ENCODE results near the gene STPG4. TPM values are rescaled to one million over a fixed set of nuclear protein-coding genes. Genes with fewer than 3 reads are reported as not detected.
"Not testable (repeated sequence)": the region's sequence is repeated elsewhere in the genome, so short reads cannot be mapped to it uniquely, and the experiment has no call there.

The STPG4 gene
- total RNA-seq, 1 experiment from 2014 or later, result 0.17 TPM

DNA sequence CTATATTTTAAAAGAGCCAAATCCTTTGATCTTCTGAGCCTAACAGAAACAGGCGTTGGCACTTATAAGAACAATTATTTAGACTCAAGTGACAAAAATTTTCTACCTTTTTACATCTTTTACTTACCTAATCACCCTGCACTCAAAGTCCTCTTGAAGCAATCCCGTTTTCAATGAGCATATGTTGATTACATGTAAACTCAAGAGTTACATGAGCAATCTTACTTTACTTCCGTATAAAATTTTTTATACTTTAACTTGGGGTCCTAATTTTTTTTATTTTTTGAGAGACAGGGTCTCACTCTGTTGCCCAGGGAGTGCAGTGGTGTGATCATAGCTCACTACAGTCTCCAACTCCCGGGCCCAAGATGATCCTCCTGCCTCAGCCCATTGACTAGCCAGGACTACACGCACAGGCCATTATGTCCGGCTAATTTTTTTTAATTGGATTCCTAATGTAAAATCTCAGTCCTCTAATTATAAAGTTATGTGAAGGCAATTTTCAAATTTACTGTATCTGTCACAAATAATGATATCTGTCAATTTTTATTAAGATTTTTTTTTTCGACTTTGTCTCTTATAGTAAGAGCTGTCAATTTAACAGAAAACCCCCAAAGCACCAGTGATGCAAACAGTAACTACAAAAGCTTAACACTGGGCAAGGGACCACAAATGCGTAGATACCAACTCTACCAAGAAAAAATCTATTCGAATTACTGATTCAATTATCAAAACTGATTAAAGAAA, 19.1 kb upstream of the STPG4 start:
- no peak for DNase-seq (ENCODE audit: low read depth)

DNA sequence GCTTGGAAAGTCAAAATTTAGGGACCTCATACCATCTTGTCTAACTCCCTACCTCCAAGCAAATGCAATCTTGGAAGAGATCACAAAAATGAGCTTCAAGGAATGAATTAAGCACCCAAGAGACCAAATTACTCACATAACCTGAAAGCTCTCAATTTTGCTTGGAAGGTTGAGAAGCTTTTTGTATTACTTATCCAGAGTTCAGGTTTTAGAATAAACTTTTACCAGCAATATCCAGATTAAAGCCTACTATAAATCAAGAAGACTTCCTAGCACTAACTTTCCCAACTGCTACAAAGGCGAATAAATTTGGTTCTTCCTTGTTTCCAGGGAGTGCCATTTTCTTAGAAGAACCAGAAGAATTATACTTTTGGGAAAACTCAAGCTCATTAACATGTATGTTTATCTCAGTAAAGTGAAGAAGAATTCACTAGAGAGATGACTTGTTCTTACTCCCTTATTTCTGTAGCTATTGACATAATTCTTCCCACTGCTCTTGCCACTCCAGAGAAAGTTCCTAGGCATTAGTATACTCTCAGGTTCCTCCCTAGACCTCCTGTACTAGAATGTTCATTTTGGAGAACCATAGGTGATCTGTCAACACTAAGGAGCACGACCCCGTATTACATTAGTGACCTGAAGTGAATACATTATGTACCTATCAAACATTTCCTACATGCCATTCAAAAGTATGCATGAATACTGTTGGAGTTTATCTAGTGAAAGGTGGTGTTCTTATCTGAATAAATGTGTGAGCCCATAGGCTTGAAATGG, 18.0 kb upstream of the STPG4 start:
- DNase-seq (ENCODE audit: low read depth), result no peak

DNA sequence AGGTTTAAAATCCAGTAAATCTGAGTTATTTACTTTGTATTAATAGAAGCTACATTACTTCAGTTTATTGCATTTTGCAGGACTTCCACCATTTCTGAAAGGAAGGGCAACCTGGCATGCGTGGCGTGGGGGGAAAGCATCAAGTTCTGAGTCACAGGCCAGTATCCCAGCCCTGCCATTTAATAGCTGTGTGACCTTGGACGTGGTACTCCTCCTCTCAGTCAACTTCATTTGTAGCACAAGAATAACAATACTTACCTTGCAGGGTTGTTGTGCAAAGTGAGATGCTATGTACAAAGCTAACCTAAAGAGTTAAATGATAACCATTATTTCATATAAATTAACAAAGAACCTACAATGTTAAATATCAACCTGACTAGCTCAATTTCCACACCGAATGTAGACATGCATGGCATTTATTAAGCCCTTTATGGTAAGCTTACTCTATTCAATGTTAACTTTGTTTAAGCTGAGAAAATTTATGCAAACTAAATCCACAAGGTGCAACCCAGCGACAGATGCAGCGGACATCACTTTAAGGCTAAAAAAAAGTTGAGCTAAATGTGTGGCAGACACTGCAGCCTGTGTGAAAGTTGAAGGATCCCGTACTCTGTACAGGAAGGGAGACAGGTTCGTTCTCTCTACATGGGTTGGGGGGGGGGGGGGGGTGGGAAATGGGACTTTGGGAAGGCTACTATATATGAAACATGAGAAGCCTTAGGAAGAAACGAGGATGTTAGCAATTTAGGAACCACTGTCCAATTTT, 17.2 kb upstream of the STPG4 start:
- peak; percentile 65 for DNase-seq (ENCODE audit: low read depth)

DNA sequence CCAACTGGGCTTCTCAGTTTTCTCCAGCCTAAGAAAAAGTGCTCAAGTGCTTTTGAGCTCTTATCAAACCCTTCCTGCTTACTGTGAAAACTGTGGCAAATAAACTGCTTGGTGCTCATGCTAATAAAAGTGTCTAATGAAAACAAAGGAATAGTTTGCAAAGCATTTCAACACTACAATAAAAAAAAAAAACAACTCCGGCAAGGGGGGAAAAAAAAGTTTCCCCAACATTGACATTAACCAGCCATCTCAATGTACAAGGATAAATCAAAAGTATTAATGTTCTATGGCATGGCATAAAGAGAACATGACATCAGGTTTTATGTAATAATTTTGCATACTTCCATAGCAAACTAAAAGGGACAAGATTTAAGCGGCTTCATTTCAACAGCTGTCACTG, 14.7 kb upstream of the STPG4 start:
- no peak for DNase-seq (ENCODE audit: low read depth)

DNA sequence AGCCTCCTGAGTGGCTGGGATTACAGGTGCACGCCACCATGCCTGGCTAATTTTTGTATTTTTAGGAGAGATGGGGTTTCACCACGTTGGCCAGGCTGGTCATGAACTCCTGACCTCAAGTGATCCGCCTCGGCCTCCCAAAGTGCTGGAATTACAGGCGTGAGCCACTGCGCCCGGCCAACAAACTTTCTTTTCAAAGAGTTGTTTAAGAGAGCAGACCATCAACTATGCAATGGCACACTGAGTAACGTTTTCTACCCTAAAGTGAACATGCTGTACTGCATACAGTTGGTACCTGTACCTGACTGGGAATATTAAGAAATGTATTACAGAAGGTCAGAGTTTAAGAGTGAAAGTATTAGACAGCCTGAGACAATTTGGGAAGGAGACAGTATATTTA, 13.8 kb upstream of the STPG4 start:
- not testable (repeated sequence) for DNase-seq (ENCODE audit: low read depth)

DNA sequence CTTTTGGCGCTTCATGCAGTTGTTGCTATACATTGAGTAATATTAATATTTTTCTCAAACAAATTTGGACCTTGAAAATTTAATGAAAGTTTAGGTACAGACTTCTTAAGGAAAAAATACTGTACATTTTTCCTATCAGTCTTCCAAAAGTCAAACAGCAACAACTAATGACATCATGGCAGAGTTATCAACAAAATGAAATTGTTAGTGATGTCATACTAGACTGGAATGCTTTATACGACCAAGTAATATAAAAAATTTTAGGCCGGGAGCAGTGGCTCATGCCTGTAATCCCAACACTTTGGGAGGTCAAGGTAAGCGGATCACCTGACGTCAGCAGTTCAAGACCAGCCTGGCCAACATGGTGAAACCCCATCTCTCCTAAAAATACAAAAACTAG, 12.0 kb upstream of the STPG4 start:
- no peak for DNase-seq (ENCODE audit: low read depth)

DNA sequence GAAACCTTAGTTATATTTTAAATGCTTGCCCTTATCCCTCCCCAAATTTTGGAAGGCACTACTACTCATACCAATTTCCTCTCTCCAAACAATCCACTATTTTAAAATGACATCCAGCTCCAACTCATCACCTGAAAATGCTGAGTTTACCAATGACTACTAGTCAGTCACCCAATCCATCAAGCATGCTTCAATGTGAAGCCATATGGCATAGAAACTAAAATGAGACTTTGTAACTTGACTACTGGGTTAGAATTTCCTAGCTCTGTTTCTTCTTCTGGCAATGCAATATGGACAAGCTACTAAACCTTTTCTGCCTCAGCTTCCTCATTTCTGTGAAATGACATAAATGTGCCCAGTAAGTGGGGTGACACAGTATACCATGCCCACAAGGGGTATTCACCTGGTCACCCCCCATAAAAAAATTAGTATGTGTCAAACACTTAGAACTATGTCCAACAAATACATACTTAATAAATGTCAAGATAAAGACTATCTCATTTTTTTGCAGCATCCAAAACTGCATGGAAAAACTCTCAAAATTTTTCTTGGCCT, 10.0 kb upstream of the STPG4 start:
- DNase-seq (ENCODE audit: low read depth), result peak; percentile 46

DNA sequence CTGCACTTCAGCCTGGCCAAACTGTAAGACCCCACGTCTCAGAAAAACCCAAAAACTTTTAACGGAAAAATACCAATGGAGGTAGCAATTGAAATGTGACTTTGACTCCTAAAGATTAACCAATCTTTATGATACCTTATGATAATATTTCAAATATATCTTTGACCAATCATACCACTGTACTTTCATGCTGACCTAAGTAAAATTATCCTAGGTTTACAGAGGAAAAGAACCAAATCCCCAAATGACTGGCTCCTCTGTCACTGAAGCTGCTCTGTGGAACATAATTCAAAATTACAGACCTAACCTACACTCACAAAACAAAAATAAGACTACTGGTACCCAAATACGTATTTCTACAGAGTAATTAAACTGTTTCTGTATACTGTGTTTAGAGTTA, 7.7 kb upstream of the STPG4 start:
- DNase-seq (ENCODE audit: low read depth), result no peak

DNA sequence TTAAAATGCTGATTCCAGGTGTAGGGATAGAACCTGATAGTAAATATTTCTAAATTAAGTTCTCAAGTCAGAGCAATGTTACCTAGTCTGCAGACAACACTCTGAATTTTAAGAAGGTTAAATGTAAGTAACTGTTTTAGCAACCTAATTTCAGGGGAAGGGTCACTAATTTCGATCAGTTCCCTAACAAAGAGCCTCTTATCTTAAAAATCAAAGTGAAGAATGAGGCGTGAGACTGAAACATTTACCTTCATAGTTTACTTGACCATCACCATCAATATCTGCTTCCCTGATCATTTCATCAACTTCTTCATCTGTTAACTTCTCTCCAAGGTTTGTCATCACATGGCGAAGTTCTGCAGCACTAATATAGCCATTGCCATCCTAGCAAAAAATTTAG, 6.4 kb upstream of the STPG4 start:
- no peak for DNase-seq (ENCODE audit: low read depth)

DNA sequence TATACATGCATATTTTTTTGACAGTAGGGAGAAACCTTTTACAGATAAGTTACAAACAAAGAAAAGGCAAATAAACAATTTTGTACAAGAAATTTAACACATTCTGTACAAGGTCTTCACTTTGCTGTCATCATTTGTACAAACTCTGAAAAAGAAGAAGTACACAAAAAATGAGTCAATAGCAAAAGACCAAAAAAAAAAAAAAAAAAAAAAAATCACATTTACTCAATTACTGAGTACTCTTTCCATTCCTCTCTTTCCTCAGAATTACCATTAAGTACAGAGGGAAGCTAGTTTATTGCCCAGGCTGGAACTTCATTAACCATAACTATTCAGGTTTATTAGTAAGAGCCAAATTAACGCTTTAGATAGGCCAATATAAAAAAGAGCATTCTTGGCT, 5.6 kb upstream of the STPG4 start:
- DNase-seq (ENCODE audit: low read depth), result no peak

DNA sequence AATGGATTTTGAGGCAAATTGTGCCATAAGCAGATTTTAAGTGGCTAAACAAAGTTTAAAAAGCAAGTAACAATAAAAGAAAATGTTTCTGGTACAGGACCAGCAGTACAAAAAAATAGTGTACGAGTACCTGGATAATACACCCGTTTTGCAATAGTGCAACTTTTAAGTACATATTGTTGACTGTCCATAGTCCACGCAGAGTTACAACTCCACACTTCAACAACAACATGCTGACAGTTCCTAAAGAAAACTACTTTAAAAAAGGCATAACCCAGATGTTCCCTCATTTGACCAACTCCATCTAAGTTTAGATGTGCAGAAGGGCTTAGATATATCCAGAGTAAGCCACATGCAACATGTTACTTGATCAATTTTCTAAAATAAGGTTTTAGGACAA, 5.1 kb upstream of the STPG4 start:
- DNase-seq (ENCODE audit: low read depth), result no peak

DNA sequence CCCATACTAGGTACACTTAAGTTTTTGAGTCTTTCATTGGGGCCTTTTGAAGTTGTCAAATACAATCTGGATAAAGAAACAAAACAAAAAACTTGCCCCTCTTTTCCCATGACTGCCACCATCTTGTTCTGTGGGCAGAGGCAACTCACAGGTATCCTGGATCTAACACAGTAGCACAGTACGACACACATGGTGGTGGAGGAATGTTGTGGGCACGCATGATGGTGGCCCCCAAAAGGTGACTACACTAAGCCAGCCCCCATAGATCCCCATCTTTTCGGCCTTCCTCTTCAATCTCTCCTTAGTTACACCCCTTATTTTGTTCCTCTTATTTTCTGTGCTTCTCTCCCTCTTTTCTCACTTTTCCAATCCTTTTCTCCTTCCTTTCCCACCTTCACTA, 4.5 kb upstream of the STPG4 start:
- no peak for DNase-seq (ENCODE audit: low read depth)

DNA sequence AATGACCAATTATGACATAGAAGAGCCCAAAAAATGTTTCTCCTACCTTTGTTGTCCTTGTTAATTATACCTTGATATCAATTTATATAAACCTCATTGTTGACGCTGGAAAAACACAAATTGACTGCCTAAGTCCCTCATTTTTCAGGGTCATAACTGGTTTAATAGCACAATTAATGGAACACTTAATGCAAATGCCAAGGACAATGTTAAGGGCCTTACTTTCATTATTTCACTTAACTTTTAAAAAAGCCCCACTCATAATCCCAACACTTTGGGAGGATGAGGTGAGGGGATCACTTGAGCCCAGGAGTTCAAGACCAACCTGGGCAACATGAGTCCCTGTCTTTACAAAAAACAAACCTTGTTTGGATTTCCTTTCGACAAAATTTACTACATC, 3.5 kb upstream of the STPG4 start:
- DNase-seq (ENCODE audit: low read depth), result no peak

DNA sequence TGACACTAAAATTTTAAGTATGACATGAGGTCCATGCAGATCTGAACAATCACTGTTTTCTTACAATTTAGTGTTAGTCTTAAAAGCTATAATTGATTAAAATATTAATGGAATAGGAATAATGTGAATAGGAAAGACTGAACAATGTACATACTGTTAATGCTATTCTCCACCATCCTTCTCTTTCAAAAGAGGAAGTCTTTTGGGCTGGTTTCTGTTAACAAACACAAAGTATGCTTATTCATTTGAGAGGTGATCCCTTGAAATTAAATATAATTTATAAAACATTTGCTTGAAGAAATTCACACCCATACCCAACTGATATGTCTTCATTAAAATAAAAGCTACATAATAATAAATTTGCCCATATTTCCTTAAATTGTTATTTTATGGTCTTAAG, 2.3 kb downstream of the STPG4 start:
- DNase-seq (ENCODE audit: low read depth), result no peak

DNA sequence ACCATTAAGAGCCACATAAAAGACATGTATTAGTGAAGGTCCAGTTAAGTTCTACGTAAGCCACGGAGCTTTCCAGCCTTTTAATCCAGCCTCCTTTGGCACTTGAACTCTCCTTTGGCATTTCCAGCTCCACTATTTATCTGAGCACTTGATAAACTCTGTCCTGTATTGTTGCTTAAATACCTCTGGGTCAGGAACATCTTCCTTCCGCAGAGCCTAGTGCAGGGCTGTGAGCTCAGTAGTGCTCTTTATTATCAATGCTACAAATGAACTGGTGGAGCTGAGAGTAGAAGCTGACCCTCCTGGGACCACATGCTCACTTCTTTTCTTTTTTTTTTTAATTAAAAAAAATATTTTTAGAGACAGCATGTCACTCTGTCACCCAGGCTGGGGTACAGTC, 4.9 kb downstream of the STPG4 start:
- no peak for DNase-seq (ENCODE audit: low read depth)

DNA sequence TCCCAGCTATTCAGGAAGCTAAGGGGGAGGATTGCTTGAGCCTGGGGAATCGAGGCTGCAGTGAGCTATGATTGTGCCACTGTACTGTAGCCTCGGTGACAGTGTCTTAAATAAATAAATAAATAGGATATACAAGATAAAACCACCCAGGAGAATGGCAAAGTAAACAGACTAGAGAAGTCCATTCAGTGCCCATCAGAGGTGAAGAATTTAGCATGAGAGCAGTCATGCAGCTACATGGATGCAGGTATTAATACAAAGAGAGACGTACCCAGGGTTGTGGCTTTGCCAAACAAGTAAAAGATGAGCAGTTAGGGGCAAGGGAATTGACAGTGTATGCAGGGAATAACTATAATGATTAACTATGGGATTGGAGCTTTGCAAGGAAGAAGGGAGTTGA, 8.1 kb downstream of the STPG4 start:
- no peak for DNase-seq (ENCODE audit: low read depth)

DNA sequence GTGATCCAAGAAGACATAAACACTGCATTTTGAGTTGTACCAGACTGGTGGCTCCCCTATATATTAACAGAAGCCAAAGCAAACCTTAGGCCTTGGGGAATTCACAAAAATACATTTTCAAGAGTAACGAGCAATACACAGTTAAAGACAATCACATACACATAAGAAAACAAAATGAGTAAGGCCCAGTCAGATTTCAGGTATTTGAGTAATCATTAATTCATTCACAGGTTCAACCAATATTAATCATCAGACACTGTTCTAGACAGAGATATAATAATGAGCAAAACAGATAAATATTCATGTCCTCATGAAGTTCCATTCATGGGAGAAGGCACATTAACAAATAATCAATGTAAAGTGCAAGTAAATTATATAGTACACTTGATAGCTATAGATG, 9.6 kb downstream of the STPG4 start:
- DNase-seq (ENCODE audit: low read depth), result no peak

DNA sequence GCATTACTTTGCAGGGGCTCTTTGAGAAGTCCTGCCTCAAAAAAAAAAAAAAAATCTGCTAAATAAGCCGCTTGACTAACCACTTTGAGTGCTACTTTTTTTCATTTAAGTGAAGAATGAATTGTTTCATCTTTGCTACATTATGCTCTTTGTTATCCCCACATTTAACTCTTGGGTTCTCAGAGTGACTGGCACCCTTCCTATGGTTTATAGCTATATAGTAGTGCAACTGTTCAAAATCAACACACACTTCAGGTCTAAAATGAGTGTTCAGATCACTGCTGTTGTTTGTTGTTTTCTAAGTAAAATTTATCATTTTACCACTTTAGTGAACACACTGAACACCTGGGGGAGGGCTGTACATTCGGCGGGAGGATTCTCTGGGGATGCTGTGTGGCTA, 13.6 kb downstream of the STPG4 start:
- DNase-seq (ENCODE audit: low read depth), result no peak

DNA sequence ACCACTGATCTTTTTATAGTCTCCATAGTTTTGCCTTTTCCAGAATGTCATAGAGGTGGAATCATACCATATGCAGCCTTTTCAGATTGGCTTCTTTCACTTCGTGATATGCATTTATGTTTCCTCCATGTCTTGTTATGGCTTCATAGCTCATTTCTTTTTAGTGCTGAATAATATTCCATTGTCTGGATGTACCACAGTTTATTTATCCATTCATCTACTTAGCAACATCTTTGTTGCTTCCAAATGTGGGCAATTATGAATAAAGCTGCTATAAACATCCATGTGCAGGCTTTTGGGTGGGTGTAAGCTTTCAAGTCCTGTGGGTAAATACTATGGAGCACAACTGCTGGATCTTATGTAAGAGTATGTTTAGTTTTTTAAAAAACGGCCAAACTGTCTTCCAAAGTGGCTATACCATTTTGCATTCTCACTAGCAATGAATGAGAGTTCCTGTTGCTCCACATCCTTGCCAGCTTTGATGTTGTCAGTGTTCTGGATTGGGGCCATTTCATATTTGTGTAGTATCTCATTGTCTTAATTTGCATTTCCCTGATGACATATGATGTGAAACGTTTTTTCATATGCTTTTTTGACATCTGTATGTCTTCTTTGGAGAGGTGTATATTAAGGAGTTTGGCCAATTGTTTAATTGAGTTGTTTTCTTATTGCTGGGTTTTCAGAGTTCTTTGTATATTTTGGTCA, 20.6 kb downstream of the STPG4 start:
- no peak for DNase-seq (ENCODE audit: low read depth)

DNA sequence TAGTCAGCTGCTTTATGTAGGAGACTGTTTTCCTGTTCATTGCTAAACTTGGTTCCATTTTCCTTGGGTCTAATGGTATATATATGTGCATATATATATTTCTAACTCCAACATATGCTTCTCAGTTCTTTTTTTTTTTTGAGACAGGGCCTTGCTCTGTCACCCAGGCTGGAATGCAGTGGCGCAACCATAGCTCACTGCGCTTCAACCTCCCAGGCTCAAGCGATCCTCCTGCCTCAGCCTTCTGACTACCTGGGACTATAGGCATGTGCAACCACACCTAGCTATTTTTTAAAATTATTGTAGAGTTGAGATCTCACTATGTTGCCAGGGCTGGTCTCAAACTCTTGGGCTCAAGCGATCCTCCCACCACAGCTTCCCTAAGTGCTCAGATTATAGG, 22.1 kb downstream of the STPG4 start:
- no peak for DNase-seq (ENCODE audit: low read depth)

DNA sequence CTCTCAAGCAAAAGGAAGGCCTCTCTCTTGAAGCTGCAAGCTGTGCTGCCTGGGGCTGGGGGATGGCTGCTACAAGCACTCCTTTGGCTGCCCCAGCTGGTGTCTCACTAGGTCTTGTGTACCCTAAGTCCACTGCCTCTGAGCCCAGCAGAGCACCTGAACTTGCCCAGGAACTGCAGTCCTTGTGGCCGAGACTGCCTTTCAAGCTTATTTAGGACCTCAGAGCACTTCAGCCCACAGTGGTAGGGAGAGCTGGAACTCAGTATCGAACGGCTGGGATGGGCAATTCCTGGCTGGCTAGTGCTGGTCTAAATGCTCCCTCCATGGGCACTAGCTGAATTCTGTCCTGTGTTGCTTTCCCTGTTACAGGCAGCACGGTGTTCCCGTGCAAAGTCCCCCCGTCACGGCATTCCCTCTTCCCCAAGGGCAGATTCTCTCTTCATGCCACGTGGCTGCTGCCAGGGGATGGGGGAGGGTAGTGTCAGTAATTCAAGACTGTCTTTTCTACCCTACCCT, 25.9 kb downstream of the STPG4 start:
- no peak for DNase-seq (ENCODE audit: low read depth)
